Bone marrow (tissue), 2 donors: ENCODE results near the gene ECSIT.
"Not testable (repeated sequence)": the region's sequence is repeated elsewhere in the genome, so short reads cannot be mapped to it uniquely, and the experiment has no call there.

Source experiments
- DNase-seq, 2 donors: peaks; one replicate each; lab custom pipeline; 2025; lab: John Stamatoyannopoulos, UW

ECSIT gene, protein sequence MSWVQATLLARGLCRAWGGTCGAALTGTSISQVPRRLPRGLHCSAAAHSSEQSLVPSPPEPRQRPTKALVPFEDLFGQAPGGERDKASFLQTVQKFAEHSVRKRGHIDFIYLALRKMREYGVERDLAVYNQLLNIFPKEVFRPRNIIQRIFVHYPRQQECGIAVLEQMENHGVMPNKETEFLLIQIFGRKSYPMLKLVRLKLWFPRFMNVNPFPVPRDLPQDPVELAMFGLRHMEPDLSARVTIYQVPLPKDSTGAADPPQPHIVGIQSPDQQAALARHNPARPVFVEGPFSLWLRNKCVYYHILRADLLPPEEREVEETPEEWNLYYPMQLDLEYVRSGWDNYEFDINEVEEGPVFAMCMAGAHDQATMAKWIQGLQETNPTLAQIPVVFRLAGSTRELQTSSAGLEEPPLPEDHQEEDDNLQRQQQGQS

DNA sequence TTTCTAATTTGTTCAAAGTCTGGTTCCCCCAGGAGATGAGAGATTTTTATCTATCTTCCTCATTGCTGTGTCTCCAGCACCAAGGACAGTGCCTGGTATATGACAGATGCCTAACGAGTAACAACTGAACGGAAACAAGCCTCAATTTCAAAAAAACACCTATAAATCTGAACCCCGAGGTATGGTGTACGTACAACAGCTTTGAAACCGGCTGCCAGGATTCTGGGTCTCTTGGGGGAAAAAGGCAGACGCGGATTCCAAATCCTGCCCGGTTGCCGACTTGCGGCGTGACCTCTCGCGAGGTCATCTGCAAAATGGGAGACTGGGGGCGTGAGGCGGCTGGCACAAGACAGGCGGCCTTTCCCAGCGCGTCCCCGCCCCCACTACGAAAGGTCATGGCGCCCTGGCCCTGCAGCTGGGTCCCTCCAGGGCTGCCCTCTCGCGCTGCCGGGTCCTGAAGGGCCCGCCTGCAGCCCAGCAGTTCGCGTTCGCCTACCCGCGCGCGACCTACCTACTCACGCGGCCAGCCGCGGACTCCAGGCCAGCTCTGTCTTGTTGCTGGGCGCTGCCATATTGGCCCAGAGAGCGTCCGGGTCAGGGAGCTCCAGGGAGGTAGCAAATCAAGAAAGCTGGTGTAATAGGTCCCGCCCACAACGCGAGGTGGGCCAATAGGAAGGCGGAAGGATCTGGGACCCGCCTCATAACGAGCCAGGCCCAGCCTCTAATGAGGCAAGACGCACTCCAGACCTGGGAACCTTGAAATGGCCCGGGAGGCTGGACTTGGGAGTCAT lies at the start of gene ECSIT:
TSS of gene ECSIT (minus strand) at position 584 of the 791 bp plus-strand sequence. CDS start 9,964 bp downstream, outside the sequence.
- peak; percentile 94 to 98 for DNase-seq

DNA sequence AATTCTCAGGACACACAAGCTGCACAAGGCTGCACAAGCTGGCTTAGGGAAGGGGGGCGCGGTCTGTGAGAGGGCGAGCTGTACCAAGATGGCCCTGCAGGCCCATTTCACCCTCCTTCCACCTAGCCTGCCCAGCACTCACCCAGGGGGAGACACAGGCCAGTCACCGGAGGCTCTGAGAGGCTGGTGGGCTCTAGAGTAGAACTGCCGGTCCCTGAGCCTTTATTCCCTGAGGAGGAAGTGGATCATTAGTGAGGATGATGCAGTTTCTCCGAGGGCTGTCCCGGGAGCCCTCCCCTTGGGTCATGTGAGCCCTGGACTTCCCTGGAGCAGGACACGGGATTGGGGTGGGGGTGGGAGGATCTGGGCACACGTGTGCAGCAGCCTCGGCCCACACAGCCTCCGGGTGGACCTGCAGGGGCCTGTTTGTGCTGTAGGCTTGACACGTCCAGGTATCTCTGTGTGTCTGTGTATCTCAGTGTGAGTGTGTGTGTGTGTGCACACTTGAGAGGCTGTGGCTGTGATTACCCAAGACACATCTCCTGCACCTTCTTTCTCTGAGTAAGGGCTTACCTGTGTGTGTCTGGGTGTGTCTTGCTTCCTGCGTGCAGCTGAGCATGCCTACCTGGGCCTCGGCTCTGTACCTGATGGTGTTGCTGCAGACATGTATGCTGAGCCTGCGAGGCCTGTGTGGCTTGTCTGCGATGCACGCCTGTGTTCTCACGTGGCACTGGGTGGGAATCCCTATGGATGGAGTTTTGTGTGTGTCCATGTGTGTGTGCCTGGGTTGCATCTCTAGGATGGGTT lies 48.7 kb upstream of the ECSIT start, which contains the start of gene ACP5:
TSS of gene ACP5 (minus strand) at position 195 of the 807 bp plus-strand sequence. CDS start 328 bp downstream, outside the sequence.
- no peak for DNase-seq

DNA sequence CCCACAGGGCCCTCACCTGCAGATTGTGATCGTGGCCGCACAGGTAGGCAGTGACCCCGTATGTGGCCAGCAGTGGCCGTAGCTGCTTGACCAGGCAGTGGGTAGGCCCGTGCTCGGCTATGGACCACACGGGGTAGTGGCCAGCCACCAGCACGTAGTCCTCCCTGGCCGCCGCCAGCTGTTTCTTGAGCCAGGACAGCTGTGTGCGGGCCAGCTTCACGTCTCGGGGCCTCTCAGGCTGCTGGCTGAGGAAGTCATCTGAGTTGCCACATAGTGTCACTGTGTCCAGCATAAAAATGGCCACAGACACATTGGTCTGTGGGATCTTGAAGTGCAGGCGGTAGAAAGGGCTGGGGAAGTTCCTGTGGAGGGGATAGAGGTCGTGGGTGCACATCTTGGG lies 47.3 kb upstream of the ECSIT start:
- no peak for DNase-seq

DNA sequence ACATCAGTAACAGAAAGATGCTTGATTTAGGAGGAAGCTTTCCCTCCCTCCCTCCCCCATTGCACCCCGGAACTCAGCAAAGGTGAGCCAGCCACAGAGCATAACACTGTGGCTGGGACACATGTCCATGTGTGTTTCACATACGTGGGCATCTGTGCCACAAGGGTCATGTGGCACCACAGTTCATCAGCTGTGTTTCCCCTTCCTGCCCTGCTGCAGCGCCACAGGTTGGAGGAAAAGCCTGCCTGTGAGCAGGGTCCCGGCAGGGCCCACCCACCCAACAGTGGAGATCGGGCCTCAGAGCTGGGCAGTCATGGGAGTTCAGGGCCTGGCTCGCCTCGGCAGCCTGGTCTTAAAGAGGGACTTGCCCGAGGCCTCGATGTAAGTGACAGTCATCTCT lies 45.8 kb upstream of the ECSIT start:
- DNase-seq: no peak

DNA sequence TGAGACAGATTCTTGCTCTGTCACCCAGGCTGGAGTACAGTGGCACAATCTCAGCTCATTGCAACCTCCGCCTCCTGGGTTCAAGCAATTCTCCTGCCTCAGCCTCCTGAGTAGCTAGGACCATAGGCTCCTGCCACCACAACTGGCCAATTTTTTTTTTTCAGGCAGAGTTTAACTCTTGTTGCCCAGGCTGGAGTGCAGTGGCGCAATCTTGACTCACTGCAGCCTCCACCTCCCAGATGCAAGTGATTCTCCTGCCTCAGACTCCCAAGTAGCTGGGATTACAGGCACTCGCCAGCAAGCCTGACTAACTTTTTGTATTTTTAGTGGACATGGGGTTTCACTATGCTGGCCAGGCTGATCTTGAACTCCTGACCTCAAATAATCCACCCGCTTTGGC lies 44.8 kb upstream of the ECSIT start:
- not testable (repeated sequence) for DNase-seq

DNA sequence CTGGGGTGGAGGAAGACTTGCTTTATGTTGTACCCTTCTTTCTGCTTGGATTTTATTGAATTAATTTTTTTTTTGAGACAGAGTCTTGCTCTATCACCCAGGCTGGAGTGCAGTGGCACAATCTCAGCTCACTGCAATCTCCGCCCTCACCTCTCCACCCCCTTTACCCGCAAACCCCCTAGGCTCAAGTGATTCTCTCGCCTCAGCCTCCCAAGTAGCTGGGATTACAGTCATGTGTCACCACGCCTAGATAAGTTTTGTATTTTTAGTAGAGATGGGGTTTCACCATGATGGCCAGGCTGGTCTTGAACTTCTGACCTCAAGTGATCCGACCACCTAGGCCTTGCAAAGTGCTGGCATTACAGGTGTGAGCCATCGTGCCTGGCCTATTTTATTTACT lies 44.4 kb upstream of the ECSIT start:
- DNase-seq: not testable (repeated sequence)

DNA sequence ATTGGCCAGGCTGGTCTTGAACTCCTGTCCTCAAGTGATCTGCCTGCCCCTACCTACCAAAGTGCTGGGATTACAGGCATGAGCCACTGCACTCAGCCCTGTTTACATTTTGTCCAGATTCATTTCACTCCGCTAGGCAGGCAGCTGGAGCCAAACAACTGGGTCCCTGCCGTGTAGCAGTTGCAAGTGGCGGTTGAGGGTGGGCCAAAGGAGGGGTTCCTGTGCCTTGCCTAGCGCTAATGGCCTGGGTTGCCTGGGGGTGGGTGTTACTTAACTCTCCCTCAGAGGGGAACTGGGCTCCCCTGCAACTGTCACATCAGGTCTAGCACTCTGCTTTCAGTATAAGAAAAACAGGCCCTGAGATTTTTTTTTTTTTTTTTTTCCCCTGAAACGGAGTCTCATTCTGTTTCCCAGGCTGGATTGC lies 41.1 kb upstream of the ECSIT start:
- DNase-seq: peak in 1 of 2 donors; percentile 60

DNA sequence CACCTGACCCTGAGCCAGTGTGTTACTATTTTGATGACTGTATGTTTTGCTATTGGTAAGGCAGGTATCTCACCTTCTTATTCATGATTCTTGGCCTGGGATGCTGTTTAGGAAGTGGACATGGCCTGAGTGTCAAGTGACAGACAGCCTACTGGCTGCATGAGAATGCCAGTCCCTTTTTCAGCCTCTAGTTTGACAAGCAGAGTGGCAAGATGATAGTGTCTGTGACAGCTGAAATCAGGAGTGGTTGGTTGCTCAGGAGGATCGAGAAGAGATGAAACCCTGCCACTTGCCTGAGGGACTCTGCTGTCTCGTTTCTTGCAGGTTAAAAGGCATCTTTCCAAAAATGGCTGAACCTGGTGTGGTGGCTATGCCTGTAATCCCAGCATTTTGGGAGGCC lies 37.2 kb upstream of the ECSIT start:
- no peak for DNase-seq

DNA sequence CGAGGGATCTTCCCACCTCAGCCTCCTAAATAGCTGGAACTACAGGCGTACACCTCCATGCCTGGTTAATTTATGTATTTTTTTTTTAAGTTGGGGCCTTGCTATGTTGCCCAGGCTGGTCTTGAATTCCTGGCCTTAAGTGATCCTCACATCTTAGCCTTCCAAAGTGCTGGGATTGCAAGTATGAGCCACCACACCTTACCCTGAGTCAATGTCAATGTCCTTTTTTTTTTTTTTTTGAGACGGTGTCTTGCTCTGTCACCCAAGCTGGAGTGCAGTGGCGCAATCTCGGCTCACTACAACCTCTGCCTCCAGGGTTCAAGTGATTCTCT lies 36.7 kb upstream of the ECSIT start:
- DNase-seq: not testable (repeated sequence)

DNA sequence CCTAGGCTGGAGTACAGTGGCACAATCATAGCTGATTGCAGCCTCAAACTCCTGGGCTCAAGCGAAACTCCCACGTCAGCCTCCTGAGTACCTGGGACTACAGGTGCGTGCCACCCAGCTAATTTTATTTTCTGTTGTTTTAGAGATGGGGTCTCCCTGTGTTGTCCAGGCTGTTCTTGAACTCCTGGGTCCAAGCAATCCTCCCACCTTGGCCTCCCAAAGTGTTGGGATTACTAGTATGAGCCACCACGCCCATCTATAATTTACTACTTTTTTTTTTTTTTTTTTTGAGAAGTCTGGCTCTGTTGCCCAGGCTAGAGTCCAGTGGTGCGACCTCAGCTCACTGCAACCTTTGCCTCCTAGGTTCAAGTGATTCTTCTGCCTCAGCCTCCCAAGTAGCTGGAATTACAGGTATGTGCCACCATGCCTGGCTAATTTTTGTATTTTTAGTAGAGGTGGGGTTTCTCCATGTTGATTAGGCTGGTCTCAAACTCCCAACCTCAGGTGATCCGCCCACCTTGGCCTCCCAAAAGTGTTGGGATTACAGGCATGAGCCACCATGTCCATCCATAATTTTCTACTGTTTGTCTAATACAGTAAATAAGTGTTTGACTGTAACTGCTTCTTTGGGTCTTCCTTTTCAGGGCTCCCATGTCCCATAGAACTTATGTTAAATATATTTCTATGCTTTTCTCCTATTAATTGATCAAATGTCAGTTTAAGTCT lies 35.3 kb upstream of the ECSIT start:
- not testable (repeated sequence) for DNase-seq

DNA sequence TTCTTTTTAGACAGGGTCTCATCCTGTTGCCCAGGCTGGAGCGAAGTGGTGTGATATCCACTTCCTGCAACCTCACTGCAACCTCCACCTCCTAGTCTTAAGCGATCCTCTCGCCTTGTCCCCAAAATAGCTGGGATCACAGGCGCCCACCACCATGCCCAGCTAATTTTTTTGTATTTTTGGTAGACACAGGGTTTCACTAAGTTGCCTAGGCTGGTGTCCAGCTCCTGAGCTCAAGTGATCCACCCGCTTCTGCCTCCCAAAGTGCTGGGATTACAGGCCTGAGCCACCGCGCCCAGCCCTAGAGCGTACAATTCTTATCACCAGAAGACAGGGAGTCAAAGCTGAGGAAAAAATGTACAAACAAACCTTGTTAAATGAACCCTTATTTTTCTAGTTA lies 34.6 kb upstream of the ECSIT start:
- DNase-seq: no peak

DNA sequence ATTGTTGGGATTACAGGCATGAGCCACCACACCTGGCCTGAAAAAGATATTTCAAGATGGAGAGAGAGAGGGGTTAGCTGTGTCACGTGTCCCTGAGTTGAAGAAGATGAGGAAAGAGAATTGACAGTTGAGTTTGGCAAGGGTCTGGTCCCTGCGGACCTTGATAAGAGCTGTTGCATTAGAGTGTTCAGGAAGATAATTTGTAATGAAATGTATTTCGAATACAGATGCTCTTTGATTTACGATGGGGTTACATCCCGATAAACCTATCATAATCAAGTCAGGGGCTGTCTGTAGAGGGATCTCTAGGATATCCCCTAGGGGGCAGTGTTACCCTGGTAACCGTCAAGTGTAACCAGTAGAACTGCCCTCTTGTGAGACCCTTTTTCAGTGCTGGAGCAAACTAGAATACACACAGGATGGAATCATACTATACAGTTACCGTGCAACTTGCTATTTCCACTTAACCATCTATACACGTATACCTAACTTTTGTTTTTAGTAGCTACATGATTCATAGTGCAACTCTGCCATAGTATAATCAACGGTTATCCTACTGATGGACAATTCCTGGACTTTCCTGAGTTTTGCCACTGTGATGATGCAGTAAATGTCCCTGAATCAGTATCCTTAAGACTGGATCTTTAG lies 31.6 kb upstream of the ECSIT start:
- DNase-seq: peak in 1 of 2 donors; percentile 67

DNA sequence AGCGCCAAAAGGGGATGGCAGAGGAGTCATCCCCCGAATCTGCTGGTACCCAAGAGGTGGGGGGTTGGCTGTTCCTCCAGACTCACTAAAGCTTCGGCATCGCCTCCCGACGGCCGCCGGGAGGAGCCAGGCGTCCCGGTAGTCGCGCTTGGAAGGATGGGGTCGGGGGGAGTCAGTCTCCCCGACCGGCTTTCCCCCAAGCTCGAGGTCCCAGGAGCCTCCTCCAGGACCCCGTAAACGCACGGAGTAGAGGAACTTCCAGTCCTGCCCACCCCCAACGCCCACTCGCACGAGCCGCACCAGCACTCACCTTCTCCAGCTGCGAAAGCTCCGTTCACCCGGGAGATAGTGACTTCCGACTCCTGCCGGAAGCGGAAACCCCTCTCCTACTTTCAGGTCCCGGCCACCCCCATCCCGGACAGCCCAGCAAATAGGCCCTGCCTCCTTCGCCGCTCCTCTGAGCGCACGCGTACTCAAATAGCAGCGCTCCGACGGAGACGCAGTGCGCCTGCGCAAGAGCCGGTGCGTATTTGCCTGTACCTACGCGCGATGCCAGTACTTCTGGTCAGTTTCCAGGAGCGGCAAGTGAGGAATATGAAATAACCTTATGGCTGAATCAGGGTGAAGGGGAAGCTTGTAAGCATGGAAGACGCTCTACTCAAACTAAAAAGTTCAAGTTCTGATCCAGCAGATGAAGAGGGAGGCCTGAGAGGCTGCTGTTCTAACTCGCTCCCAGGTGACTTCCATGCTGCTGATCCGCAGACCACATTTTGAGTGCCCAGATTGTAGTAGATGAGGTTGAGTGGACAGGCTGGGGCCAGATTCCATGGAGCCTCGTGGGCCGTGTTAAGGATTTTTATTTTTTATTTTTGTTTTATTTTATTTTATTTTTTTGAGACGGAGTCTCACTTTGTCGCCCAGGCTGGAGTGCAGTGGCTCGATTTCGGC lies 30.2 kb upstream of the ECSIT start, which contains the start of gene ELOF1:
TSS of gene ELOF1 (minus strand) at position 350 of the 948 bp plus-strand sequence. CDS start 4,883 bp downstream, outside the sequence.
- DNase-seq: peak; percentile 81 to 95

DNA sequence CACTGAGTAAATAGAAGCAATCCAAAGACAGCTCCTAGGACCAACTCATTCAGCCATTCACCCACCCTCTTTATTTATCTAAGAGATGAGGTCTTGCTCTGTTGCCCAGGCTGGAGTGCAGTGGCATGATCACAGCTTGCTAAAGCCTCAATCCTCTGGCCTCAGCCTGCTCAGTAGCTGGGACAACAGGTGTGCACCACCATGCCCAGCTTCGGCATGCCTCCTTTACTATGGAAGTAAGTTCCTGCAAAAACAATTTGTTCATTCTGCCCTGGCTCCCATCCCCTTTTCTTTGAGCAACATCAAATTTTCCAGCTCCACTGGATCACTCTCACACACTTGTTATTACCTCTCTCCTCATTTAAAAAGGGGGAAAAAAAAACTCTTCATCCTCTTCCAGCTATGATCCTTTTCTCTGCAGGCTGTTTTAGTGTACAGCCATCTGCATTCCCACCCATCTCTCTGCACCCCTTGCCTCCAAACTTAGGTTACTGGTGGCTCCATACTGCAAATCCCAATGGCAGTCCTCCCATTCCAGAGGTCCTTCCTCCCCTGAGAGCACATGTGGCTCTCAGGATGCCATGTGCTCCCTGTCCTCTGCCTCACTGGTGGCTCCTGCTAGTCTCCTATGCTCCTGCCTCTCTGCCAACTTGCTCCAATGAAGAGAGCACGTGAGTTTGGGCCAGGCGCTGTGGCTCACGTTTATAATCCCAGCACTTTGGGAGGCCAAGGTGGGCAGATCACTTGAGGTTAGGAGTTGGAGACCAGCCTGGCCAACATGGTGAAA lies 27.9 kb upstream of the ECSIT start:
- no peak for DNase-seq

DNA sequence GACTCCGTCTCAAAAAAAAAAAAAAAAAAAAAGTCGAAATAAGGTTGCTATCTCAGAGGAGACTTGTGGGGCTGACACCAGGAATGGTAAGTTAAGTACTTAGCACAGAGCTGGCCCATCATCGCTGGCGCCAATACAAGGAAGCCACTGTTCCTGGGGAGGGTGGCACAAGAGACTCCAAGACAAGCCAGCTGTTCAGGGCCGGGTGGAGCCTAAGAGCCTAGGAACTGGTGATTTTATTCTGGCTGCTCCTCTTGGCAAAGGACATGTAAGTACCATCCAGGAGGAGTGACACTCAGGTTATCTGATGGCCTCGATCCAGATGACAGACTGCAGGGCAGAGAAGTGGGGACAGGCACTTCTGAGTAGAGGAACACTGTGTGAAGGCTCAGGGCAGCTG lies 26.3 kb upstream of the ECSIT start:
- DNase-seq: no peak

DNA sequence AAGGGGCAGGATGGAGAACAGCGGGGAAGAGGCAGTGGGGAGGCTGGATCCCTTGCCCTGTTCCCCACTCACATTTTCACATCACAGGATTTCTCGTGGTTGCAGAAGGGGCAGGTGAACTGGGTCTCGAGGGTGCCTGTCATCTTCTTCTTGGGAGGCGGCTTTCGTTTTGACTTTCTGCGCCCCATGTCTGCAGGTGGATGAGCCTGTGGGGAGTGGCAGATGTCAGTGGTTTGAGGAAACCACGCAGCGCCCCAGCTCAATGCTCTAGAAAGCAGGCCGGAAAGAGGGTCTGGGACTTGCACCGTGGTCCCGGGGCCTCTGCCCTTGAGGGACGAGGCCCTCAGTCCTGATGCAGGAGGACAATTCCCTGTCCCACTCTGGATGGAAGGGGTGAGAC lies 25.2 kb upstream of the ECSIT start:
- no peak for DNase-seq

DNA sequence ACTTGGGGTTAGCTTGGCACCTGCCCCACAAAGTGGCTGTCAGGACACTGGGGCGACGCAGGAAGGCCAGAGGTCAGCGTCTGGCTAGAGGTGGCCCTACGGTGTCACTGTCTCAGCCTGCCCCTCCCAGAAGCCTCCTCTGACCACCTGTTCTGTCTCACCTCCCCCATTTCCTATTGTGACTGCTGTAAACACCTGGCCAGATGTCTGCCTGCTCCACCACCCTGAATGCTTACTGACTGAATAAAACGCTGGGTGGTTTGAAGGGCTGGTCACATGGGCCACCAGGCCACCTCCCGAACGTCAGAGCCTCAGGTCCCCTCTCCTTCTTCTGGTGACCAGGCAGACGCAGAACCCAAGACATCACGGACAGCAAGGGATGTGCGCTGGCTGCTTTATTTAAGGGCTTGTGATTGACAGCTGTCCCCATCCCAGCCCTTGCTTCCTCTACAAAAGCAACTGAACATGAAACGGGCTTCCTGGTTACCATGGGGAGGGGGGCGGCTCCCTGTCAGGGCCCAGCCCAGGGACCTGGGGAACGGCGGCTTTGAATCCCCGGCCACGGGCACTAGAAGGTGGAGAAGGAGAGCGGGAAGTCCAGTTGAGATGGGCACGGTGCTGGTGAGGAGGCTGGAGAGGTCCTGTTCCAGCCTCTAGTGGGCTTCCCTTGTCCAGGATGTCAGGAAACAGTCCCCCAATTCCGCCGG lies 23.9 kb upstream of the ECSIT start:
- DNase-seq: no peak

DNA sequence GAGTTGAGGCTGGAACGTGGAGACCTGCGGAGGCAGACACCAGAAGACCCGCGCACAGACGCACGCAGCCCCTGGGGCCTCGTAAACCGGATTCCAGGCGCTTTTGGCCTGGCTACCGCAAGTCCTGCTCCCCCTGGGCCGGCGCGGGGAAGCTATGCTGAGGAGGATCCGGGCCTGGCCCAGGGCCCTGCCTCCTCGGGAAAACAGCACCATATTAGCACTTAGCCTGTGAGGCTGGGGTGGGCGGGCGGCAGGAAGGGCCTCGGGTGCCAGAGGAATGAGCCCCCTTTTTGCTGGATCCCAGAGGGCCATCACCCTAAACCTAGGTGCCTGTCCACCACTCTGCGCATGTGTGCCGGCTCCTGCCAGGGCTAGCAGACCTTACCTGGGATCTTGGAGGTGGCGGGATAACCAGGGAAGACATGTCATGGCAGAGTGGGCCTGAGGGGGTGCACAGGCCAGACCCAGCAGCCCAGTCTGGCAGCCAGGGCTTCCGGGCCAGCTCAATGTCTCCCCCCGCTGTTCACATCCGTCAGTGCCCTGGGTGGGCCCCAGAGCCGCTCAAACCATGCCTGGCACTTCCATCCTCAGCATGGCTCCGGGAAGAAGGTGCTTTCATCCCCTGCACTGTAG lies 22.8 kb upstream of the ECSIT start:
- DNase-seq: no peak
